ENCODE data around the gene KCNMA1. TPM values are rescaled to one million over a fixed set of nuclear protein-coding genes. Genes with fewer than 3 reads are reported as not detected.

The KCNMA1 gene
- total and polyA plus RNA-seq, 9 of the 15 experiments (the other 6 are each of a cell fraction or from before 2014, with no cell fraction given), result 0.01 to 0.95 (median 0.15) TPM; not detected in 4

DNA sequence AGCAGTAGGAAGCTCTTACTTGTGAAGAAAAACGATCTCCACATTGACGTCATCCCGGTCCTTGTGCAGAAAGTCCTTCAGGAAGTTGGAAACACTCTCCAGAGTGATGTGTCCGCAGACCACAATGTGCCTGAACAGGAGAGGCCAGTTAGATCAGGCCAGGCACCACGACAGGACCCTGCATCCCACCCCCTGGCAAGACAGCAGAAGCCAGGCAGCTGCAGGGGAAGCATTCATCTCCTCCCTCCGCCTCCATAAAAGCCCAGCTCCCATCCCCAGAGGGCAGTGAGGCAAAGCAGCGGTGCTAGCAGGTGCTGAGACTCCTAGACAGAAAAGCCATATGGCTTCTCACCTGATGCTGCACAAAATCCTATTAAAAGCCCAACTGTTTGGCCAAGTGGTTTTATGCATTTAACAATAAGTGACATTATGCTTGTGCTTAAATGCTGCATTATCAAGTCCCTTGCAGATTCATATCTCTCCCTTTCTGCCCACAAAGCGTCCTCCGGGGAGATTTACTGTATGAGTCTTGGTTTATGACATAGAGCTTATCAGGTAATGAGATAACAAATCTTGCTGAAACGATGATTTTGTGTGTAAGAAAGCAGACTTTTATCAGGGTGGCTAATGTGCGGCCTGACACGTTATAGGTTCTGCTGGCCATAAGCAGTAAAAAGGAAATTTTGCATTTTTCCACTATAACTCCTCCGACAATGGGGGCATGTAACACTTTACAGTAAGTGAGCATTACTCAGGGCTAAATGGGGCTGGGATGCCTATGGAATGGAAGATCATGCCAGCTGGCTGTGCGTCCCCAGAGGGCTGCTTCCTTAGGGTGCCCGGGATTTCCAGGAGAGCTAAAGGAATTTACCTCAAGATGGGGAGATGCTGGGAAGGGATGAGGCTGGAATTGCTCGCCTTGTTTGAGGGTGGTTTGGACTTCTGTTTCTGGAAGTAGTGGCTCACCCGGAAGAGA is 546.9 kb downstream of the KCNMA1 start:
- ATAC-seq (no peak), FAIRE-seq (no peak), DNase-seq (ENCODE audit: extremely low read depth in 1 of 4, low spot score in 3 of 4) (no peak)
- CTCF ChIA-PET (ENCODE audit: low intra/inter-chr PET ratio), result no interaction called here
- no peaks in the 10 kb centered on the region for H3K4me1 ChIP-seq (replicated peaks in 1 of 2; ENCODE audit: control insufficient read depth in 2 of 2, insufficient read depth in 2 of 2, low read length in 2 of 2)
- no peak overlapping the region for H3K9ac ChIP-seq (ENCODE audit: insufficient read depth in 1 of 2, low read depth in 2 of 2, low read length in 2 of 2)
- H3K27me3 ChIP-seq (ENCODE audit: control insufficient read depth in 2 of 2, insufficient read depth in 2 of 2, low read length in 2 of 2), result no peaks in the 10 kb centered on the region
- intact Hi-C loops (cut with micrococcal nuclease) (no loop called here), in situ Hi-C loops (cut with MboI) (no loop called here)
- no peaks in the 10 kb centered on the region for H3K79me2 ChIP-seq (ENCODE audit: control insufficient read depth, insufficient read depth, low read length)
- H2AFZ ChIP-seq (ENCODE audit: low read depth, low read length), result no peak overlapping the region
- TF ChIP-seq NR2F6 (CRISPR knock-in tag; IDR thresholded peaks at IDR 0.05), result no peak
- no peak for TF ChIP-seq SRSF7 (optimal IDR thresholded peaks at IDR 0.05; ENCODE audit: low read depth, low read length)
- TF ChIP-seq ZNF583 (CRISPR knock-in tag; IDR thresholded peaks at IDR 0.05), result no peak
- no peak for TF ChIP-seq FIP1L1 (IDR thresholded peaks at IDR 0.05; ENCODE audit: low read depth, low read length, poor library complexity, severe bottlenecking)
- TF ChIP-seq E2F1 (CRISPR knock-in tag; IDR thresholded peaks at IDR 0.05), result no peak
- no peak for TF ChIP-seq RBM17 (IDR thresholded peaks at IDR 0.05; ENCODE audit: borderline replicate concordance, low read depth, low read length)
- TF ChIP-seq RBM14 (IDR thresholded peaks at IDR 0.05; ENCODE audit: borderline replicate concordance, insufficient read depth, low read depth, low read length), result no peak
- TF ChIP-seq, protein P1, sequence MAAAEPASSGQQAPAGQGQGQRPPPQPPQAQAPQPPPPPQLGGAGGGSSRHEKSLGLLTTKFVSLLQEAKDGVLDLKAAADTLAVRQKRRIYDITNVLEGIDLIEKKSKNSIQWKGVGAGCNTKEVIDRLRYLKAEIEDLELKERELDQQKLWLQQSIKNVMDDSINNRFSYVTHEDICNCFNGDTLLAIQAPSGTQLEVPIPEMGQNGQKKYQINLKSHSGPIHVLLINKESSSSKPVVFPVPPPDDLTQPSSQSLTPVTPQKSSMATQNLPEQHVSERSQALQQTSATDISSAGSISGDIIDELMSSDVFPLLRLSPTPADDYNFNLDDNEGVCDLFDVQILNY (CRISPR knock-in tag; IDR thresholded peaks at IDR 0.05), result no peak
- no peak for TF ChIP-seq NFE2 (IDR thresholded peaks at IDR 0.05; ENCODE audit: low read depth)
- no peak for TF ChIP-seq PHB2 (IDR thresholded peaks at IDR 0.05; ENCODE audit: low read depth)
- H3K9me3 ChIP-seq (replicated peaks; ENCODE audit: control insufficient read depth, insufficient read depth, low read depth, low read length), result no peaks in the 10 kb centered on the region
- no peak overlapping the region for H3K4me2 ChIP-seq (ENCODE audit: insufficient read depth, low read length)
- H3K36me3 ChIP-seq (ENCODE audit: control insufficient read depth, insufficient read depth, low read length), result no peaks in the 10 kb centered on the region
- H4K20me1 ChIP-seq (replicated peaks; ENCODE audit: control insufficient read depth, insufficient read depth, low read length), result no peaks in the 10 kb centered on the region
- no peak overlapping the region for H3K4me3 ChIP-seq
- H3K27ac ChIP-seq (ENCODE audit: extremely low read depth, low read depth, low read length), result no peak overlapping the region
- no peaks in the 10 kb centered on the region for H3K9me1 ChIP-seq (ENCODE audit: control insufficient read depth, insufficient read depth, low read length)
- WGBS (ENCODE audit: insufficient coverage, low coverage, missing lambda C conversion rate), result 1% methylated on average over 17 of the region's 17 CpGs
- POLR2A ChIA-PET, result interaction anchor here (0.9 kb wide), 1 partner anchor 19 kb away, joined by 4 read pairs; no protein-coding TSS in a partner anchor
- no TSS peak for BruUV-seq (replicated peaks)
